WTC11 (cell line): ENCODE results near the gene DMBX1.

Experiments
- CREB1 ChIP-seq: sonication (generic); formaldehyde crosslinking; IDR thresholded peaks from 2 replicates; pipeline ENCODE4 v1.8.0; 2023; ENCODE audit warnings: mild to moderate bottlenecking, missing genetic modification reagents
- CTCF ChIP-seq: fragments of 200-600 bp; IDR thresholded peaks from 2 replicates; pipeline ENCODE4 v1.8.0; 2022; ENCODE audit warnings: antibody characterized with exemption
- E2F4 ChIP-seq: sonication (generic); formaldehyde crosslinking; IDR thresholded peaks from 2 replicates; pipeline ENCODE4 v1.8.1; 2022; ENCODE audit warnings: low read depth, mild to moderate bottlenecking, moderate library complexity, missing genetic modification reagents, borderline replicate concordance
- NR3C1 ChIP-seq: sonication (generic); formaldehyde crosslinking; conservative IDR thresholded peaks from 2 replicates; pipeline ENCODE4 v1.8.1; 2023; ENCODE audit warnings: low read depth, mild to moderate bottlenecking, missing genetic modification reagents
- SMAD4 ChIP-seq: sonication (generic); formaldehyde crosslinking; IDR thresholded peaks from 2 replicates; pipeline ENCODE4 v1.8.0; 2022; ENCODE audit warnings: mild to moderate bottlenecking, missing genetic modification reagents
- SP1 ChIP-seq: sonication (generic); formaldehyde crosslinking; conservative IDR thresholded peaks from 2 replicates; pipeline ENCODE4 v1.8.1; 2022; ENCODE audit warnings: missing genetic modification reagents
- TEAD1 ChIP-seq: sonication (generic); formaldehyde crosslinking; IDR thresholded peaks from 2 replicates; pipeline ENCODE4 v1.8.0; 2022; ENCODE audit warnings: mild to moderate bottlenecking, missing genetic modification reagents
- ZNF121 ChIP-seq: sonication (generic); formaldehyde crosslinking; IDR thresholded peaks from 2 replicates; pipeline ENCODE4 v1.8.0; 2023; ENCODE audit warnings: missing genetic modification reagents
- ZNF138 ChIP-seq: sonication (generic); formaldehyde crosslinking; conservative IDR thresholded peaks from 2 replicates; pipeline ENCODE4 v1.8.1; 2022; ENCODE audit warnings: mild to moderate bottlenecking, moderate library complexity, missing genetic modification reagents
- ZNF263 ChIP-seq: sonication (generic); formaldehyde crosslinking; IDR thresholded peaks from 2 replicates; pipeline ENCODE4 v1.8.1; 2022; ENCODE audit warnings: low read depth, mild to moderate bottlenecking, moderate library complexity, missing genetic modification reagents
- TF ChIP-seq, protein P1 (sequence below): sonication (generic); formaldehyde crosslinking; IDR thresholded peaks from 2 replicates; pipeline ENCODE4 v1.8.0; 2022; ENCODE audit warnings: mild to moderate bottlenecking, missing genetic modification reagents
- TF ChIP-seq, protein P2 (sequence below): sonication (generic); formaldehyde crosslinking; IDR thresholded peaks from 2 replicates; pipeline ENCODE4 v1.8.0; 2022; ENCODE audit warnings: missing genetic modification reagents
- TF ChIP-seq, protein P3 (sequence below): sonication (generic); formaldehyde crosslinking; IDR thresholded peaks from 2 replicates; pipeline ENCODE4 v1.8.1; 2022; ENCODE audit warnings: mild to moderate bottlenecking, missing genetic modification reagents, moderate library complexity, borderline replicate concordance

DNA sequence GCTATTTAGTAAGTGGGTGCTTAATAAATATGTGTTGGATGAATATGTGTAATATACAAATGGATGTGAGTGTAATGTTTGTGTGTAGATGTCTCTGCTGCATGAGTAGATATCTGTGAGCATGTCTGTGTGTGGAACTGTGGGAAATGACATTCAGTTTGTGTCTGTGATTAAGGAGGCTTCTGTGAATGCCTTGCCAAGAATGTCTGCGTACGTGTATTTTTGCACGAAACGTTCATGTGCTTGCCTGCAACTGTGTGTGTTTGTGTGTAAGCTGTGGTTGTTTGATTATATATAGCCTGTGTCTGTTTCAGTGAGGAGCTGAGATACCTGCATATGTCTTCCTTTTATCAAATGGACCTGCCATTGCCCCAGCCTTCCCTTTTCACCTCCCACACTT, 13.8 kb downstream of the DMBX1 start:
- no peak for TF ChIP-seq E2F4 (CRISPR knock-in tag)
- no peak for TF ChIP-seq CTCF
- TF ChIP-seq, protein P1, sequence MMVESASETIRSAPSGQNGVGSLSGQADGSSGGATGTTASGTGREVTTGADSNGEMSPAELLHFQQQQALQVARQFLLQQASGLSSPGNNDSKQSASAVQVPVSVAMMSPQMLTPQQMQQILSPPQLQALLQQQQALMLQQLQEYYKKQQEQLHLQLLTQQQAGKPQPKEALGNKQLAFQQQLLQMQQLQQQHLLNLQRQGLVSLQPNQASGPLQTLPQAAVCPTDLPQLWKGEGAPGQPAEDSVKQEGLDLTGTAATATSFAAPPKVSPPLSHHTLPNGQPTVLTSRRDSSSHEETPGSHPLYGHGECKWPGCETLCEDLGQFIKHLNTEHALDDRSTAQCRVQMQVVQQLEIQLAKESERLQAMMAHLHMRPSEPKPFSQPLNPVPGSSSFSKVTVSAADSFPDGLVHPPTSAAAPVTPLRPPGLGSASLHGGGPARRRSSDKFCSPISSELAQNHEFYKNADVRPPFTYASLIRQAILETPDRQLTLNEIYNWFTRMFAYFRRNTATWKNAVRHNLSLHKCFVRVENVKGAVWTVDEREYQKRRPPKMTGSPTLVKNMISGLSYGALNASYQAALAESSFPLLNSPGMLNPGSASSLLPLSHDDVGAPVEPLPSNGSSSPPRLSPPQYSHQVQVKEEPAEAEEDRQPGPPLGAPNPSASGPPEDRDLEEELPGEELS (CRISPR knock-in tag) = no peak
- TF ChIP-seq, protein P2, sequence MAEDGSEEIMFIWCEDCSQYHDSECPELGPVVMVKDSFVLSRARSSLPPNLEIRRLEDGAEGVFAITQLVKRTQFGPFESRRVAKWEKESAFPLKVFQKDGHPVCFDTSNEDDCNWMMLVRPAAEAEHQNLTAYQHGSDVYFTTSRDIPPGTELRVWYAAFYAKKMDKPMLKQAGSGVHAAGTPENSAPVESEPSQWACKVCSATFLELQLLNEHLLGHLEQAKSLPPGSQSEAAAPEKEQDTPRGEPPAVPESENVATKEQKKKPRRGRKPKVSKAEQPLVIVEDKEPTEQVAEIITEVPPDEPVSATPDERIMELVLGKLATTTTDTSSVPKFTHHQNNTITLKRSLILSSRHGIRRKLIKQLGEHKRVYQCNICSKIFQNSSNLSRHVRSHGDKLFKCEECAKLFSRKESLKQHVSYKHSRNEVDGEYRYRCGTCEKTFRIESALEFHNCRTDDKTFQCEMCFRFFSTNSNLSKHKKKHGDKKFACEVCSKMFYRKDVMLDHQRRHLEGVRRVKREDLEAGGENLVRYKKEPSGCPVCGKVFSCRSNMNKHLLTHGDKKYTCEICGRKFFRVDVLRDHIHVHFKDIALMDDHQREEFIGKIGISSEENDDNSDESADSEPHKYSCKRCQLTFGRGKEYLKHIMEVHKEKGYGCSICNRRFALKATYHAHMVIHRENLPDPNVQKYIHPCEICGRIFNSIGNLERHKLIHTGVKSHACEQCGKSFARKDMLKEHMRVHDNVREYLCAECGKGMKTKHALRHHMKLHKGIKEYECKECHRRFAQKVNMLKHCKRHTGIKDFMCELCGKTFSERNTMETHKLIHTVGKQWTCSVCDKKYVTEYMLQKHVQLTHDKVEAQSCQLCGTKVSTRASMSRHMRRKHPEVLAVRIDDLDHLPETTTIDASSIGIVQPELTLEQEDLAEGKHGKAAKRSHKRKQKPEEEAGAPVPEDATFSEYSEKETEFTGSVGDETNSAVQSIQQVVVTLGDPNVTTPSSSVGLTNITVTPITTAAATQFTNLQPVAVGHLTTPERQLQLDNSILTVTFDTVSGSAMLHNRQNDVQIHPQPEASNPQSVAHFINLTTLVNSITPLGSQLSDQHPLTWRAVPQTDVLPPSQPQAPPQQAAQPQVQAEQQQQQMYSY (CRISPR knock-in tag) = no peak
- no peak for TF ChIP-seq ZNF138 (CRISPR knock-in tag)
- no peak for TF ChIP-seq ZNF121
- TF ChIP-seq TEAD1 (CRISPR knock-in tag) = no peak
- no peak for TF ChIP-seq CREB1 (CRISPR knock-in tag)
- TF ChIP-seq, protein P3, sequence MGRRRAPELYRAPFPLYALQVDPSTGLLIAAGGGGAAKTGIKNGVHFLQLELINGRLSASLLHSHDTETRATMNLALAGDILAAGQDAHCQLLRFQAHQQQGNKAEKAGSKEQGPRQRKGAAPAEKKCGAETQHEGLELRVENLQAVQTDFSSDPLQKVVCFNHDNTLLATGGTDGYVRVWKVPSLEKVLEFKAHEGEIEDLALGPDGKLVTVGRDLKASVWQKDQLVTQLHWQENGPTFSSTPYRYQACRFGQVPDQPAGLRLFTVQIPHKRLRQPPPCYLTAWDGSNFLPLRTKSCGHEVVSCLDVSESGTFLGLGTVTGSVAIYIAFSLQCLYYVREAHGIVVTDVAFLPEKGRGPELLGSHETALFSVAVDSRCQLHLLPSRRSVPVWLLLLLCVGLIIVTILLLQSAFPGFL (CRISPR knock-in tag) = no peak
- no peak for TF ChIP-seq SP1 (CRISPR knock-in tag)
- no peak for TF ChIP-seq ZNF263
- no peak for TF ChIP-seq NR3C1 (CRISPR knock-in tag)
- no peak for TF ChIP-seq SMAD4 (CRISPR knock-in tag)
